ENCODE results near the gene ZCCHC24. TPM values are rescaled to one million over a fixed set of nuclear protein-coding genes. Genes with fewer than 3 reads are reported as not detected.
A peak's percentile ranks its signal among the peaks of the same experiment; 100 is the strongest.
"Not testable (repeated sequence)": the region's sequence is repeated elsewhere in the genome, so short reads cannot be mapped to it uniquely, and the experiment has no call there.

The ZCCHC24 gene
- polyA plus RNA-seq, 1 donor = 68.8 TPM

GRCh38 chr10:79347226-79347893 lies 98.1 kb downstream of the ZCCHC24 start, which contains the start of gene PPIF:
Gene PPIF (plus strand): TSS chr10:79347469. CDS start chr10:79347549, 80 bp downstream.
- peak; percentile 68 for DNase-seq (ENCODE audit: low read depth)

GRCh38 chr10:79346388-79347225 lies 98.8 kb downstream of the ZCCHC24 start:
- no peak for DNase-seq (ENCODE audit: low read depth)

- no peak for DNase-seq (ENCODE audit: low read depth)
Observed at GRCh38 chr10:79346012-79346340, 99.4 kb downstream of the ZCCHC24 start.

- DNase-seq (ENCODE audit: low read depth) = no peak
Observed at GRCh38 chr10:79345241-79346011, 100.0 kb downstream of the ZCCHC24 start.

- no peak for DNase-seq (ENCODE audit: low read depth)
Observed at GRCh38 chr10:79344502-79345195, 100.8 kb downstream of the ZCCHC24 start.

GRCh38 chr10:79342811-79343561 lies 102.4 kb downstream of the ZCCHC24 start:
- no peak for DNase-seq (ENCODE audit: low read depth)

GRCh38 chr10:79342295-79342761 lies 103.1 kb downstream of the ZCCHC24 start:
- no peak for DNase-seq (ENCODE audit: low read depth)

- no peak for DNase-seq (ENCODE audit: low read depth)
Observed at GRCh38 chr10:79340646-79341244, 104.7 kb downstream of the ZCCHC24 start.

GRCh38 chr10:79339266-79339665 lies 106.2 kb downstream of the ZCCHC24 start:
- no peak for DNase-seq (ENCODE audit: low read depth)

GRCh38 chr10:79337783-79338469 lies 107.5 kb downstream of the ZCCHC24 start:
- not testable (repeated sequence) for DNase-seq (ENCODE audit: low read depth)

- no peak for DNase-seq (ENCODE audit: low read depth)
Observed at GRCh38 chr10:79336739-79337138, 108.7 kb downstream of the ZCCHC24 start.

- no peak for DNase-seq (ENCODE audit: low read depth)
Observed at GRCh38 chr10:79336276-79336675, 109.1 kb downstream of the ZCCHC24 start.

GRCh38 chr10:79335470-79336235 lies 109.8 kb downstream of the ZCCHC24 start:
- DNase-seq (ENCODE audit: low read depth) = no peak

- DNase-seq (ENCODE audit: low read depth) = no peak
Observed at GRCh38 chr10:79335094-79335469, 110.3 kb downstream of the ZCCHC24 start.

GRCh38 chr10:79334573-79334972 lies 110.9 kb downstream of the ZCCHC24 start:
- no peak for DNase-seq (ENCODE audit: low read depth)

GRCh38 chr10:79333513-79333912 lies 111.9 kb downstream of the ZCCHC24 start:
- no peak for DNase-seq (ENCODE audit: low read depth)

- not testable (repeated sequence) for DNase-seq (ENCODE audit: low read depth)
Observed at GRCh38 chr10:79332610-79333315, 112.7 kb downstream of the ZCCHC24 start.

All from forelimb muscle (tissue), 1 donor.